ENCODE results near the gene CTNNA3.

CTNNA3 gene

DNA sequence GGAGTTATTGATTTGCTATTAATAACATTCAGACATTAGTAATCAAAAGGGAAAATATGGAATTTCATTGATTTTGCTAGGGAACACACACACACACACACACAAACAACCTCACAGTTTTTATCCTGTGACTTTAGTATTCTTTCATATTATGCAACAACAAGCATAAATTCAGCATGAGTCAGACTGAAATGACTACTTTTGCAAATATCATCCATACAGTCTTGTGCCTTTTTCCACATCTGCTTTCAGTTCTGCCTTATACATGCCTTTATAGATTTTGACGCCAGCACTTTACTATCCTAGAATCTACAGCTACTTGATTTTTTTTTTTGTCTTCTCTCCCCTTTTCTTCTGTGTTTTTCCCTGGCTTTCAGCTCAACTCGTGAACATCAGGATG is 1745.9 kb downstream of the CTNNA3 start:
- no peak for DNase-seq

DNA sequence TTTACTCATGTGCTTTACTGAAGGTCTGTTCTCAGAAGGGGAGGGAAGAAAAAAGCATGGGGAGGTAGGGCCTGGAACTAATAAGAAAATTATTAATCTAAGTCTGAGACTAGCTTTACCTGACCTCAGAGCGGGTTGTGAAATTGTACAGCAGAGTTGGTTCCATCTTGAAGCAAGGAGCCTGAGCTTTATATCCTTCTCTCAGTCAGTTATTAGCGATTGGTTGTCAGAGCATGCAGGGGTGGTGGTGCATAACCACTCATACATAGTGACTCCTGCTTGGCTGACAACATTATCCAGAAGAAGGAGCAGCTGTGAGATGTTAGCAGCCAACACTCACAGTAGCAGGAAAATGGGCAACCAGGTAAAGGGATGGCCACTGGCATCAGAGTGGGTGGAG is 1746.5 kb downstream of the CTNNA3 start:
- no peak for DNase-seq

- DNase-seq, result no peak
These were observed 1750.9 kb downstream of the CTNNA3 start for GRCh38 chr10:65945061-65945460.

GRCh38 chr10:65943451-65943850 is 1752.5 kb downstream of the CTNNA3 start:
- DNase-seq, result no peak

DNA sequence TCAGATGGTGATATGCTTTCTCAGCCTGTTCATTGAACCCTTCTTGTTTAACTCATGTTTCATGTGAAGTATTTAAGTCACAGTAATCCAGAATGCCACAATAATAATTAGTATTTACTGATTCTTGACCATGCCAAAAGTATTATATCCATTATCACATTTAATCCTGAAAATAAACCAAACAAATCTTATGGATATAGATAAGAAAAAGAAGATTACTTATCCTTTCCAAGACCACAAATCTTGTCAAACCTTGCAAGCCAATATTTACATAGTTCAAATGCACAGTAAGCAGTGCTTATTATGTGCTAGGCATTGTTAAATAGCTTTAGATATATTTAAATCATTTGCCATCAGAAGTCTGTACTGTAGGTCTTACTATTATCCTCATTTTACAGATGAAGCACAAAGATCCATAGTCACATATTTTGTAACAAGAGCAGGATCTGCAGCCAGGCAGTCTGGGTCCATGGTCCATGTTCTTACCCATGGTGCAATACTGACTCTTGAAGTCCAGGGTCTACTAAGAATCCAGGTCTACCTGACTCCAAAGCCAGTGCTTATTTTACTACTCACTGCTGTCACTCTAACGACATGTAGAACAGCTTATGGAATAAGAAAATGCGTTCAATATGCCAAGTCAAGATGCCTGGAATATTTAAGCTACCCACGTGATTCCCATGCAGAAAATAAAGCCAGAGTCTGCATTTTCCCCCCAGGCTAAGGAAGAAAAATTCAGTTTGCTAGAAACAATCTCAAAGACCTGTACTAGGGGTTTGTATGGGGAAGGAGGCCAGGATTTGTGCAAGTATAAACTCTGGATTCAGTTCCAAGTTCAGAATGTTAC is 1755.0 kb downstream of the CTNNA3 start:
- no peak for DNase-seq

- DNase-seq, result no peak
These were observed 1755.9 kb downstream of the CTNNA3 start for GRCh38 chr10:65940105-65940504.

GRCh38 chr10:65931291-65932070 is 1764.5 kb downstream of the CTNNA3 start:
- DNase-seq, result no peak

GRCh38 chr10:65911151-65911835 is 1784.7 kb downstream of the CTNNA3 start:
- no peak for DNase-seq

- no peak for DNase-seq
These were observed 1785.8 kb downstream of the CTNNA3 start for GRCh38 chr10:65910209-65910608.

- no peak for DNase-seq
These were observed 1788.7 kb downstream of the CTNNA3 start for GRCh38 chr10:65907199-65907712.

DNA sequence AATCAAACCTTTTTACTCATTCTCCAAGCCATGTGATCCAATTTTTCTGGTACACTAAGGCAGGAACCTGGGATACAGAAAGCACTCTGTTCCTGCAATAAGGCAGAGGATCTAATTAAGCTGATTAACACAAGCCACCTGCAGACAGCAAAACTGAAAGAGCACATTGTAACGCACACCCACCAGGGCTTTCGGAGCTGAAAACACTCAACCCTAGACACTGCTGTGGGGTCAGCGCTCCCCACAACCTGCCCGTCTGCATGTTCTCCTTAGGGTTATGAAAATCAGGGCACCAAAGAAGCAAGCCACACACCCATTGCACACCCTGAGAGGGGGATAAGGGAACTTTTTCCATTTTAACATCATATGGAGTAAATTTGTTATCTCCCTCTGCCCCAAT is 1792.4 kb downstream of the CTNNA3 start:
- no peak for DNase-seq

GRCh38 chr10:65900271-65900670 is 1795.7 kb downstream of the CTNNA3 start:
- no peak for DNase-seq

DNA sequence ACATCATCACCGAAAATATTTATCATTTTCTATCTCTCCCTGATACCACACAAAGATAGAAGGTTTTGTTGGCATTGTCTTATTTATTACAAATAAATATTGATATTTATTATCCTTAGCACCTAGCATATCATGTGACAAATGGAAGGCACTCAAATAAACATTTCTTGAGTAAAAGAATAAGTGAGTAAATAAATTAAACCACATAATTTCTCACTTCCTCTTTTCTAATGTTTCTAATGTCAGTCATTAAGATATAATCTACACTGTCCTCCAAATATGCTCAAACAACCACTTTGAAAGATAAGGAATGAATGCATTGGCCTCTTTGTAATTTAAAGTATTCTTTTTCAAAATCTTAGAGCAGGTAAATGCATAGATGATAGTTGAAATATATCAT is 1797.9 kb downstream of the CTNNA3 start:
- no peak for DNase-seq

DNA sequence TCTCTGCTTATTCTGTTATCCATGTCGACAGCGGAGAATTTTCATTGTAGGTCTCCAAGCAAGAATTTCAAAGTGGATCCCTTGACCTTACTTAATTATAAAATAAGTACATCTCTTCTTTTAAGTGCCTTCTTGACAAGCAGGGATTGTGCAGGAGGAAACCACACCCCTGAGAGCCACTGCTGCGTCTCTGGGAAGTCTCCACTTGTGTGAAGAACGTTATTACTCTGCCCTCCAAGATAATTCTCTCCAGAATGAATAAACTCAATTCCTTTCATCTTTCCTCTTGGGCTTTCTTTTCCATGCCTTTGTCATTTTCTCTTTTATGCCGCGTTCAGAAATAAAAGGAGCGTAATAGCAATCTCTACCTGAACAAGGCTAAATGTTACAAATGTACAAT is 1801.0 kb downstream of the CTNNA3 start:
- no peak for DNase-seq

DNA sequence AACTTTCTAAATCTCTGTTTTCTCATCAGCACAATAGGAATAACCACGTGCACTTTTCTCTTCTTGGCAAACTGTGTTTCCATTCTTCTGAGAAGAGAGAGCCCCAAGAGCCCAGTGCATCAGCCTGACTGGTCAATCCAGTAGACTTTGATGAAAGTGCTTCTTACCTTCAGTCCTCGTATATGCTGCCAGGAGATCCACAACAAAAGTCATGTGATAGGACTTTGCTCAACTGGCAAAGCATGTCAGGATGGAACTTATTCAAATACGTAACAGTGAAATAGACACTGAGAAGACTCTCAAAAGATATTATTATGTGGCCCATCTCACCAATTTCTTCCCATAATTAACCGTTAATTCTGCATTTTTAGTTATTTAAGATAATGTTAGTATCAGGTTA is 1801.6 kb downstream of the CTNNA3 start:
- DNase-seq, result no peak

DNA sequence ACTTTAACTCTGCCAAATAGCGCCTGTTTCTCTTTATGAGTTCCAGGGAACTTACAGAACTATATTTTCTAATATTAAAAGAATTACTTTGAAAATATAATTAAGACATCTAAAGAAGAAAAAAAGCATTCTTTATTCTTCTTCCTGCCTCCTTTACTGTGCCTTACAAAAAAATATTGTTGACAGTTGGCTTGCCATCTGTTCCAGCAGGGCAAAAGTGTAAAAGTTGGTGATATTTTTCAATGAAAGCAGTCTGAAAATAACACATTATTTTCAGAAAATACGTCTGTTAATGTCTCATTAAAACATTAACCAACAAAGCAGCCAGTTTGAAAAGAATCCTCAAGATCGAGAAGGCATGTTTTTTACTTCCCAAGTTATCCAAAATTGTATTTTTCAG is 1802.3 kb downstream of the CTNNA3 start:
- DNase-seq, result no peak

GRCh38 chr10:65892284-65892683 is 1803.7 kb downstream of the CTNNA3 start:
- no peak for DNase-seq

GRCh38 chr10:65891073-65891981 is 1804.7 kb downstream of the CTNNA3 start:
- DNase-seq, result no peak

GRCh38 chr10:65864529-65864928 is 1831.5 kb downstream of the CTNNA3 start:
- DNase-seq, result no peak

DNA sequence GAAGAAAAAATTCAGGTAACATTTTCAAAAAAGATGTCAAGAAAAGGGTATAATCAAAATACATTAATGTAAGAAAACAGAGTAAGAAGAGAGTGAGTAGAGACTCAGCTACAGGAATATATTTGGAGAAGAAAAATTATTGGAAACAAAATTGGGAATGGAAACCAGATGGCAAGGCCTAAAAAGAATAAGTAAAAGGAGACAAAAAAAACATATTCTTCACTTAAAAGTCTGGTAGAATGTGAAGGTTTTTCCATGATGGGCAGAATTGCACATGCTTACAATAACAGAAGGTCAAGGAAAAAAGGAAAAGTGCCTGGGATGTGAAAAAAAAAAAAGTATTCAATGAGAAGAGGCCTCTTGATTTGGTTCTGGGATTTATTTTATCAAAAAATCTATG is 1832.0 kb downstream of the CTNNA3 start:
- DNase-seq, result no peak

Data from NCI-H526 treated with DMSO at 0.1 percent for 48 hours (cell line).